ENCODE data around the gene CMTR1.

DNA sequence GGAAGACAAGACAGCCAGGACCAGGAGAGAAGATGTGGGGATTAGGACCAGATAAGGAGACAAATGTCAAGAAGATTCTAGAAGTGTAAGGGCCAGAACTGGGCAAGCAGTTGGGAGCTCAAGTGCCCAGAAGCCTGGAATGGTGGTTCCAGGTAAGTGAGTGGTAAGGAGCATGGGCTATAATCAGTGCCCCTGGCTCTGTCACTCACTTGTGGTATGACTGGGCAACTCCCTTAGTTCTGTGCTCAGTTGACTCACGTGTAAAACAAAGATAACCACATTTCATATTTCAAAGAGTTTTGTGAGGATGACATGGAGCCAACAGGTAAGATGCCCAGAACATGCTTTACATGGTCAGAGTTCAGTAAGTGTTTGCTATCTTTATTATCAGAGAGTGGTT lies 55.5 kb downstream of the CMTR1 start:
- no peak for TF ChIP-seq EGR2 (tag by site-specific recombination; IDR thresholded peaks at IDR 0.05; ENCODE audit: low read depth)
- no peak for TF ChIP-seq ZNF324 (tag by site-specific recombination; IDR thresholded peaks at IDR 0.05)
- TF ChIP-seq ZNF792 (tag by site-specific recombination; IDR thresholded peaks at IDR 0.05), result no peak
- TF ChIP-seq, protein P1, sequence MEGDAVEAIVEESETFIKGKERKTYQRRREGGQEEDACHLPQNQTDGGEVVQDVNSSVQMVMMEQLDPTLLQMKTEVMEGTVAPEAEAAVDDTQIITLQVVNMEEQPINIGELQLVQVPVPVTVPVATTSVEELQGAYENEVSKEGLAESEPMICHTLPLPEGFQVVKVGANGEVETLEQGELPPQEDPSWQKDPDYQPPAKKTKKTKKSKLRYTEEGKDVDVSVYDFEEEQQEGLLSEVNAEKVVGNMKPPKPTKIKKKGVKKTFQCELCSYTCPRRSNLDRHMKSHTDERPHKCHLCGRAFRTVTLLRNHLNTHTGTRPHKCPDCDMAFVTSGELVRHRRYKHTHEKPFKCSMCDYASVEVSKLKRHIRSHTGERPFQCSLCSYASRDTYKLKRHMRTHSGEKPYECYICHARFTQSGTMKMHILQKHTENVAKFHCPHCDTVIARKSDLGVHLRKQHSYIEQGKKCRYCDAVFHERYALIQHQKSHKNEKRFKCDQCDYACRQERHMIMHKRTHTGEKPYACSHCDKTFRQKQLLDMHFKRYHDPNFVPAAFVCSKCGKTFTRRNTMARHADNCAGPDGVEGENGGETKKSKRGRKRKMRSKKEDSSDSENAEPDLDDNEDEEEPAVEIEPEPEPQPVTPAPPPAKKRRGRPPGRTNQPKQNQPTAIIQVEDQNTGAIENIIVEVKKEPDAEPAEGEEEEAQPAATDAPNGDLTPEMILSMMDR (tag by site-specific recombination; IDR thresholded peaks at IDR 0.05), result no peak
- no peak for TF ChIP-seq ZNF391 (tag by site-specific recombination; IDR thresholded peaks at IDR 0.05; ENCODE audit: borderline replicate concordance, low read depth)
- no peak for TF ChIP-seq ZNF580 (tag by site-specific recombination; IDR thresholded peaks at IDR 0.05)
- no peak for TF ChIP-seq TCF7L2 (IDR thresholded peaks at IDR 0.05; ENCODE audit: borderline replicate concordance, low read depth, low read length)
- no peak for TF ChIP-seq KLF10 (tag by site-specific recombination; IDR thresholded peaks at IDR 0.05)
